SH-SY5Y (cell line): ENCODE data around the gene FAM83F.

Experiments used
- GATA2 ChIP-seq: IDR thresholded peaks from 2 replicates; pipeline ENCODE4 v1.6.1; 2011; ENCODE audit warnings: mild to moderate bottlenecking, low read depth, low read length
- GATA3 ChIP-seq: IDR thresholded peaks from 2 replicates; pipeline ENCODE4 v1.6.1; 2011; ENCODE audit warnings: low read depth, mild to moderate bottlenecking, low read length, moderate library complexity

DNA sequence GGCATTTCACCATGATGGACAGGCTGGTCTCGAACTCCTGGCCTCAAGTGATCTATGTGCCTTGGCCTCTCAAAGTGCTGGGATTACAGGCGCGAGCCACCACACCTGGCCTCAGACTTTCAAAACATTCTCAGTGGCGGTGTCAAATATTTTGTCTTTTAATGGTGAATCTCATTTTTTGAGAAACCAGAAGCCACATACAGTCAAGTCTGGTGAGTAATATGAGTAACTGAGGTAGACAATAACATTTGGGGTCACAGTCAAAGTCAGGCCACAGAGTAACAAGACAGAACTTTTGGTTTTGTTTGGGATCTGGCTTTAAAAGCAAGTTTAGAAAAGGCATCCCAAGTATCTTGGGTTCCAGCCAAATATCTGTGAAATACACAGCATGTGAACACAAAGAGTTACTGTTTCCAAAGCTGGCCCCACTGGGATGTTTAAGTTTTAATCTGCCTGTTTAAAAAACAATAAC, 40.1 kb upstream of the FAM83F start:
- TF ChIP-seq GATA3 (no peak), GATA2 (no peak)
